ENCODE measurements around the gene PDGFB.

The PDGFB gene

GRCh38 chr22:39214383-39215069 is 30.3 kb downstream of the PDGFB start:
- POLR2A ChIA-PET, result interaction anchor here (1.3 to 1.6 kb wide), 2 partner anchors 104 kb away, joined by 5 read pairs; no protein-coding TSS in a partner anchor
- DNase-seq (ENCODE audit: extremely low spot score), result no peak
- no peak for TF ChIP-seq SUZ12 (IDR thresholded peaks at IDR 0.05)
- no peak for TF ChIP-seq FOXM1 (IDR thresholded peaks at IDR 0.05; ENCODE audit: borderline replicate concordance)
- no peak for TF ChIP-seq ARNT (IDR thresholded peaks at IDR 0.05)
- TF ChIP-seq CTBP1 (IDR thresholded peaks at IDR 0.05; ENCODE audit: borderline replicate concordance), result no peak
- no peak for TF ChIP-seq L3MBTL2 (conservative IDR thresholded peaks at IDR 0.05)
- no peak for TF ChIP-seq FOXK2 (IDR thresholded peaks at IDR 0.05)
- TF ChIP-seq FOXA1 (IDR thresholded peaks at IDR 0.05), result no peak
- TF ChIP-seq HDGF (IDR thresholded peaks at IDR 0.05; ENCODE audit: borderline replicate concordance), result no peak
- TF ChIP-seq ELF4 (IDR thresholded peaks at IDR 0.05), result no peak
- TF ChIP-seq BHLHE40 (IDR thresholded peaks at IDR 0.05; ENCODE audit: borderline replicate concordance), result no peak
- TF ChIP-seq NFRKB (IDR thresholded peaks at IDR 0.05), result no peak
- TF ChIP-seq TARDBP (IDR thresholded peaks at IDR 0.05), result no peak
- no peak for TF ChIP-seq LEF1 (IDR thresholded peaks at IDR 0.05; ENCODE audit: borderline replicate concordance)
- TF ChIP-seq SP1 (IDR thresholded peaks at IDR 0.05), result no peak
- no peak for TF ChIP-seq PKNOX1 (IDR thresholded peaks at IDR 0.05)
- TF ChIP-seq ZNF384 (IDR thresholded peaks at IDR 0.05), result no peak
- CTCF ChIA-PET, result interaction anchor here (0.6 to 1.9 kb wide), 7 partner anchors 9 to 738 kb away, joined by 3 to 10 read pairs (median 4); partner anchors contain the start of gene MIEF1

GRCh38 chr22:39214006-39214382 is 30.8 kb downstream of the PDGFB start:
- DNase-seq (ENCODE audit: extremely low spot score), result no peak
- POLR2A ChIA-PET, result interaction anchor here (1.3 kb wide), 1 partner anchor 104 kb away, joined by 5 read pairs; no protein-coding TSS in a partner anchor
- CTCF ChIA-PET, result interaction anchor here (1.9 kb wide), 1 partner anchor 8 kb away, joined by 10 read pairs; no protein-coding TSS in a partner anchor
- no peak for TF ChIP-seq FOXM1 (IDR thresholded peaks at IDR 0.05; ENCODE audit: borderline replicate concordance)
- no peak for TF ChIP-seq NFRKB (IDR thresholded peaks at IDR 0.05)
- TF ChIP-seq TARDBP (IDR thresholded peaks at IDR 0.05), result no peak
- TF ChIP-seq L3MBTL2 (conservative IDR thresholded peaks at IDR 0.05), result no peak
- no peak for TF ChIP-seq SUZ12 (IDR thresholded peaks at IDR 0.05)
- TF ChIP-seq BHLHE40 (IDR thresholded peaks at IDR 0.05; ENCODE audit: borderline replicate concordance), result no peak
- TF ChIP-seq ZNF384 (IDR thresholded peaks at IDR 0.05), result no peak
- no peak for TF ChIP-seq SP1 (IDR thresholded peaks at IDR 0.05)
- TF ChIP-seq ARNT (IDR thresholded peaks at IDR 0.05), result no peak
- TF ChIP-seq FOXK2 (IDR thresholded peaks at IDR 0.05), result no peak

- TF ChIP-seq FOXM1 (IDR thresholded peaks at IDR 0.05; ENCODE audit: borderline replicate concordance), result no peak
- TF ChIP-seq FOXK2 (IDR thresholded peaks at IDR 0.05), result no peak
- no peak for TF ChIP-seq ELF4 (IDR thresholded peaks at IDR 0.05)
- TF ChIP-seq CTBP1 (IDR thresholded peaks at IDR 0.05; ENCODE audit: borderline replicate concordance), result no peak
- no peak for TF ChIP-seq SP1 (IDR thresholded peaks at IDR 0.05)
- no peak for TF ChIP-seq HDGF (IDR thresholded peaks at IDR 0.05; ENCODE audit: borderline replicate concordance)
- no peak for TF ChIP-seq TARDBP (IDR thresholded peaks at IDR 0.05)
- no peak for TF ChIP-seq SUZ12 (IDR thresholded peaks at IDR 0.05)
- TF ChIP-seq PKNOX1 (IDR thresholded peaks at IDR 0.05), result no peak
- no peak for TF ChIP-seq BHLHE40 (IDR thresholded peaks at IDR 0.05; ENCODE audit: borderline replicate concordance)
- TF ChIP-seq NFRKB (IDR thresholded peaks at IDR 0.05), result no peak
- no peak for TF ChIP-seq LEF1 (IDR thresholded peaks at IDR 0.05; ENCODE audit: borderline replicate concordance)
- TF ChIP-seq ARNT (IDR thresholded peaks at IDR 0.05), result no peak
- POLR2A ChIA-PET, result interaction anchor here (1.3 kb wide), 1 partner anchor 105 kb away, joined by 5 read pairs; no protein-coding TSS in a partner anchor
- DNase-seq (ENCODE audit: extremely low spot score), result no peak
- CTCF ChIA-PET, result interaction anchor here (0.6 kb wide), 1 partner anchor 52 kb away, joined by 11 read pairs; no protein-coding TSS in a partner anchor
Measured at GRCh38 chr22:39212721-39213376, 31.9 kb downstream of the PDGFB start.

DNA sequence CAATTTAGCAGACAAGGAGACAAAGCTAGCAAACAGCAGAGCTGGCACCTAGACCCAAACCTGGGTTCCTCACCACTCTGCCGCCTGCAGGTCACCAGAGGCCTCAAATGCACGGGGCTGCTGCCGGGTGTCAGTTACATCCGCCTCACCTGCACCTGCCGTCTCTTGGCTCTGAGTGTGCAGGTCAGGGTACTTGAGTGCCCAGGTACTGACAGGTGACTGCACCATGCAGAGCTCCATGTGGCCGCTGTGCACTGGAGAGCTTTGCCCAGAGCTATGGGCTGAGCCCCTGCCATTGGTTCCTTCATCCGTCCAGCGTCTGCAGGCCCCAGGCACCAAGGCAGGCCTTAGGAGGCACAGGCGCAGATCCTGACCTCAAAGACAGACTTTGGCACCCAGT is 35.0 kb downstream of the PDGFB start:
- ChIA-PET CTCF (no interaction called here), POLR2A (interaction anchor here (3.8 kb wide), 1 partner anchor 109 kb away, joined by 17 read pairs; the partner anchor contains the start of gene RPL3)
- TF ChIP-seq FOXA1 (IDR thresholded peaks at IDR 0.05), result no peak
- no peak for TF ChIP-seq PKNOX1 (IDR thresholded peaks at IDR 0.05)
- TF ChIP-seq CTBP1 (IDR thresholded peaks at IDR 0.05; ENCODE audit: borderline replicate concordance), result no peak
- no peak for TF ChIP-seq BHLHE40 (IDR thresholded peaks at IDR 0.05; ENCODE audit: borderline replicate concordance)
- TF ChIP-seq L3MBTL2 (conservative IDR thresholded peaks at IDR 0.05), result no peak
- no peak for TF ChIP-seq LEF1 (IDR thresholded peaks at IDR 0.05; ENCODE audit: borderline replicate concordance)
- DNase-seq (ENCODE audit: extremely low spot score), result no peak

DNA sequence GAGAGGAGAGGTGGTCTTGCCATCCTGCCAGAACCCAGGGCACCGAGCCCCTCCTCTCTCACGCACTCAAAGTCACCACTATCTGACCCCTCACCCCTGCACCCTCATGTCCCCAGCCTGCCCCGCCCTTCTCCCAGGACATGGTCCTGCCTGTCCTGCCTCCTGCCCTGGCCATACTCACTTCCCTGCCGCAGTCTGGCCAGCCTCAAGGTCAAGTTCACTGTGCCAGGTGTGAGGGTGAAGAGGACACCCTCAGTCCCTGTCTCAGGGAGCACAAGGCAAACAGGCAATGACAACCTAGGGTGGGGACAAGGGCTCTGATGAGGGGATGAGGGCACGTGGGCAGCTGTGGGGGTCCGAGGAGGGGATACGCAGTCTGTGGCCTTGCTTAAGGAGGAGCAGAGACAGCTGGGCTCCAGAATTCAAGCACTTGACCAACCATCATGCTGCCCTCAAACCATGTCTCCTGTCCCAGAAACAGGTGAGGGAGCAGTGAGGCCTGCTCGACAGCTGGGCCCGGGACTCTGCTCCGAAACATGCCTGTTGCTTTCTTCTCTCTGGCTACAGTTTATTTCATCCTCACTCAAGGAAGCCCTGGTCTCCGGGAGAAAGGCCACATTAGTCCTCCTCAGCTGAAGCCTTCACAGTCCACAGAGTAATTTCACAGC is 36.6 kb downstream of the PDGFB start:
- ChIA-PET POLR2A (interaction anchor here (3.8 kb wide), 1 partner anchor 110 kb away, joined by 17 read pairs; the partner anchor contains the start of gene RPL3), CTCF (no interaction called here)
- DNase-seq (ENCODE audit: extremely low spot score), result no peak
- TF ChIP-seq FOXM1 (IDR thresholded peaks at IDR 0.05; ENCODE audit: borderline replicate concordance) (no peak), BHLHE40 (IDR thresholded peaks at IDR 0.05; ENCODE audit: borderline replicate concordance) (no peak), SUZ12 (IDR thresholded peaks at IDR 0.05) (no peak), LEF1 (IDR thresholded peaks at IDR 0.05; ENCODE audit: borderline replicate concordance) (no peak), SP1 (IDR thresholded peaks at IDR 0.05) (no peak), FOXK2 (IDR thresholded peaks at IDR 0.05) (no peak), NFRKB (IDR thresholded peaks at IDR 0.05) (no peak), L3MBTL2 (conservative IDR thresholded peaks at IDR 0.05) (no peak), HDGF (IDR thresholded peaks at IDR 0.05; ENCODE audit: borderline replicate concordance) (no peak), FOXA1 (IDR thresholded peaks at IDR 0.05) (no peak), ZNF384 (IDR thresholded peaks at IDR 0.05) (no peak), CTBP1 (IDR thresholded peaks at IDR 0.05; ENCODE audit: borderline replicate concordance) (no peak), ARNT (IDR thresholded peaks at IDR 0.05) (no peak), PKNOX1 (IDR thresholded peaks at IDR 0.05) (no peak), TARDBP (IDR thresholded peaks at IDR 0.05) (no peak), ELF4 (IDR thresholded peaks at IDR 0.05) (no peak)
